Activated naive CD8-positive, alpha-beta T cell treated with anti-CD3 and anti-CD28 coated beads, Interleukin-2, amount 50 U/mL, for 24 hours (primary cell): Measurements from ENCODE around the gene PRLHR.
"Not testable (repeated sequence)": the region's sequence is repeated elsewhere in the genome, so short reads cannot be mapped to it uniquely, and the experiment has no call there.

Source experiments
- ATAC-seq: fragments of 150-1000 bp; cut with Tn5 transposase; one replicate; pipeline ENCODE4 v1.10.0; 2021
- DNase-seq: peaks from one replicate; pipeline ENCODE4 v3.0.0; 2021
- H3K27ac Mint-ChIP-seq: one replicate; pipeline ENCODE4 v1.8.0; 2021; ENCODE audit warnings: mild to moderate bottlenecking, mixed read lengths
- H3K27me3 Mint-ChIP-seq: one replicate; pipeline ENCODE4 v1.8.0; 2021; ENCODE audit warnings: mixed read lengths
- H3K36me3 Mint-ChIP-seq: one replicate; pipeline ENCODE4 v1.8.0; 2021; ENCODE audit warnings: low read depth, mixed read lengths
- H3K4me1 Mint-ChIP-seq: one replicate; pipeline ENCODE4 v1.8.0; 2021; ENCODE audit warnings: mixed read lengths
- H3K4me3 Mint-ChIP-seq: one replicate; pipeline ENCODE4 v1.8.0; 2021; ENCODE audit warnings: mild to moderate bottlenecking, moderate library complexity, mixed read lengths
- H3K9me3 Mint-ChIP-seq: one replicate; pipeline ENCODE4 v1.8.0; 2021; ENCODE audit warnings: mixed read lengths

PRLHR gene

GRCh38 chr10:118595598-118596425, at the start of gene PRLHR:
Gene PRLHR, minus strand, starts transcription at chr10:118595648. Its CDS starts 404 bp downstream, at chr10:118595244.
- Mint-ChIP-seq H3K27ac (no peak within 1 kb of the TSS), H3K4me3 (no peak within 1 kb of the TSS), H3K4me1 (peaks cover 12% of the 10 kb centered on the region), H3K27me3 (peaks cover 62% of the 10 kb centered on the region), H3K36me3 (peaks cover 2% of the 10 kb centered on the region), H3K9me3 (no peaks in the 10 kb centered on the region)
- DNase-seq (peak; percentile 13), ATAC-seq (no peak)

- Mint-ChIP-seq H3K9me3 (peaks cover 13% of the 10 kb centered on the region), H3K4me3 (no peak overlapping the region), H3K27me3 (no peaks in the 10 kb centered on the region), H3K36me3 (no peaks in the 10 kb centered on the region), H3K27ac (no peak overlapping the region), H3K4me1 (no peaks in the 10 kb centered on the region)
- no peak for DNase-seq
- ATAC-seq, result no peak
Observed at GRCh38 chr10:118642228-118642627, 46.8 kb upstream of the PRLHR start.

DNA sequence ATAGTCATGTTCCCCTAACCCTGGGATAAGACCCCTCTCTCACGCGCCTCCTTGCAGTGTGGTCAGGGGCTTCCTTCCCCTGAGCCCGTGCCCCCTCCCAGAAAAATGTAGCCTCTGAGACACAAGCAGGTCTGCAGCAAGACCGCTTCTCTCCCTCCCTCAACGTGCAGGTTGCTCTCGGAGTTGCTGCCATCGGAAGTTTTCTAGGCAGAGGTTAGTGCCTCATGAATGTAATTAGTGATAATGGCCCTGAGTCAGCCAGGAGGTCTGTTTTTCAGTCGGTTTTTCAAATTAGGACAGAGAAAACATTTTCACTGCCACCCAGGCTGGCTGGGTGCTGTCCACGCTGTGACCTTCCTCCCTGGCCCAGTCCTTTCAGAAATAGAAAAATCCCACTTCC, 43.2 kb upstream of the PRLHR start:
- Mint-ChIP-seq H3K36me3 (no peaks in the 10 kb centered on the region), H3K9me3 (peaks cover 13% of the 10 kb centered on the region), H3K4me3 (no peak overlapping the region), H3K4me1 (no peaks in the 10 kb centered on the region), H3K27me3 (no peaks in the 10 kb centered on the region), H3K27ac (no peak overlapping the region)
- ATAC-seq, result no peak
- DNase-seq, result no peak

- ATAC-seq (no peak), DNase-seq (no peak)
- Mint-ChIP-seq H3K4me3 (no peak overlapping the region), H3K36me3 (no peaks in the 10 kb centered on the region), H3K27ac (no peak overlapping the region), H3K4me1 (no peaks in the 10 kb centered on the region), H3K27me3 (no peaks in the 10 kb centered on the region), H3K9me3 (peaks cover 13% of the 10 kb centered on the region)
Observed at GRCh38 chr10:118635674-118636402, 40.4 kb upstream of the PRLHR start.

GRCh38 chr10:118633786-118634185, 38.3 kb upstream of the PRLHR start:
- Mint-ChIP-seq H3K4me3 (no peak overlapping the region), H3K27me3 (no peaks in the 10 kb centered on the region), H3K27ac (no peak overlapping the region), H3K9me3 (no peaks in the 10 kb centered on the region), H3K4me1 (no peaks in the 10 kb centered on the region), H3K36me3 (no peaks in the 10 kb centered on the region)
- ATAC-seq (no peak), DNase-seq (no peak)

DNA sequence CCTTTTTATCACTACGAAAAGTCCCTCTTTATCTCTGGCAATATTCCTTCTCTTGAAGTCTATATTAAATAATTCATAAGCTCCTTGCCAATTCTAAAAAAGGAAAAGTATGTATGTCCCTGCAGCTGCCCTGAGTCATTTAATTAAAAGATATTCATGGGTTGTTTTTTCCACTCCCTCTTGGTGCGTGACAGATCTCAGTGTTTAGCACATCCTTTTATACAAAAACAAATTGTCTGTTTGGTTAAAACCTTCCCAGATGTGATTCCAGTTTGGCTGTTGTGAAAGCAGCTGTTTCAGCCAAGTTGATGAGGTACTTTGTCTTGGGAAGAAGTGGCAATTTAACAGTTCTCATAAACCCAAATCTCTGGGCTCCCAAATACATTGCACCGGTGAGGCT, 33.8 kb upstream of the PRLHR start:
- Mint-ChIP-seq H3K27me3 (no peaks in the 10 kb centered on the region), H3K36me3 (no peaks in the 10 kb centered on the region), H3K4me1 (no peaks in the 10 kb centered on the region), H3K9me3 (no peaks in the 10 kb centered on the region), H3K4me3 (no peak overlapping the region), H3K27ac (no peak overlapping the region)
- DNase-seq (no peak), ATAC-seq (no peak)

DNA sequence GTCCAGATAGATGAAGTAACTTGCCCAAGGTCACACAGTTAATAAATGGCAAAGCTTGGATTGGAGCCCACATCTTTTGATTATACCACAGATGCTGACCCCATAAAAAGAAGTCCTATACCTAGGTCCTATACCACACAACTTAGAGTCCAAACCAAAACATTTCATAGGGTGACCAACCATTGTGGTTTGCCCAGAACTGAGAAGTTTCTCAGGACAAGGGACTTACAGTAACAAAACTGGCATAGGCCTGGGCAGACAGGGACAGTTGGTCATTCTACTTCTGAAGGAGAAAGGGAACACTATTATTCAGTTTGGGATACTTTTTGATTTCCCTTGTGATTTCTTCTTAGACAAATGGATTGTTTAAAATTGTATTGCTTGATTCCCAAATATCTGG, 32.9 kb upstream of the PRLHR start:
- no peaks in the 10 kb centered on the region for H3K9me3 Mint-ChIP-seq
- H3K4me1 Mint-ChIP-seq, result no peaks in the 10 kb centered on the region
- no peaks in the 10 kb centered on the region for H3K36me3 Mint-ChIP-seq
- no peak for DNase-seq
- no peak for ATAC-seq
- H3K27me3 Mint-ChIP-seq, result no peaks in the 10 kb centered on the region
- no peak overlapping the region for H3K4me3 Mint-ChIP-seq
- H3K27ac Mint-ChIP-seq, result no peak overlapping the region

DNA sequence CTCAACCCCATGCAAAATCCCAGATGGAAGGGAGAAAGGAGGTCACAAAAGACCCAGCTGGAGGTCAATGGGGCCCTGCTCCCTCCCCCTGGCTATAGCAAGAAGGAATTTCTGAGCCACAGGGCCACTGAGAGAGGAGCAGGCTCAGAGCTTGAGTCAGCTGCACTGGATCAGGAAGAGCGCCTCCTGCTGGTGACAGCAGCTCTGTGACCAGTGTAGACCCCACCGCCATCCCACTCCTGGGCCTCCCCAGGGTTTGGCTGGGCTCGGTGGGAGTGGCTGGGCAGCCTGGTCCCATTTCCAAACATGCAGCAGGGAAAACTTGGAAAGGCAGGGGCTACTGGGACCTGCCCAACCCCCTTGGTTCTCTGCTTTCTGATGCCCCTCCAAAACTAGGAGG, 31.5 kb upstream of the PRLHR start:
- Mint-ChIP-seq H3K36me3 (no peaks in the 10 kb centered on the region), H3K9me3 (no peaks in the 10 kb centered on the region), H3K4me1 (no peaks in the 10 kb centered on the region), H3K27ac (no peak overlapping the region), H3K4me3 (no peak overlapping the region), H3K27me3 (no peaks in the 10 kb centered on the region)
- ATAC-seq, result no peak
- DNase-seq, result no peak

- no peak for DNase-seq
- Mint-ChIP-seq H3K4me3 (no peak overlapping the region), H3K36me3 (no peaks in the 10 kb centered on the region), H3K9me3 (no peaks in the 10 kb centered on the region), H3K4me1 (peaks cover 11% of the 10 kb centered on the region), H3K27ac (no peak overlapping the region), H3K27me3 (no peaks in the 10 kb centered on the region)
- no peak for ATAC-seq
Observed at GRCh38 chr10:118625504-118625903, 30.1 kb upstream of the PRLHR start.

GRCh38 chr10:118624747-118625146, 29.3 kb upstream of the PRLHR start:
- no peak for ATAC-seq
- no peaks in the 10 kb centered on the region for H3K36me3 Mint-ChIP-seq
- H3K4me1 Mint-ChIP-seq, result peaks cover 11% of the 10 kb centered on the region

GRCh38 chr10:118621304-118621942, 26.0 kb upstream of the PRLHR start:
- H3K9me3 Mint-ChIP-seq, result no peaks in the 10 kb centered on the region
- H3K27me3 Mint-ChIP-seq, result no peaks in the 10 kb centered on the region
- H3K27ac Mint-ChIP-seq, result no peak overlapping the region
- no peaks in the 10 kb centered on the region for H3K36me3 Mint-ChIP-seq
- H3K4me1 Mint-ChIP-seq, result peaks cover 11% of the 10 kb centered on the region
- peak; percentile 82 for ATAC-seq
- peak; percentile 13 for DNase-seq
- H3K4me3 Mint-ChIP-seq, result no peak overlapping the region

More at GRCh38 chr10:118624747-118625146, 29.3 kb upstream of the PRLHR start:
- no peaks in the 10 kb centered on the region for H3K9me3 Mint-ChIP-seq
- H3K27ac Mint-ChIP-seq, result no peak overlapping the region
- no peaks in the 10 kb centered on the region for H3K27me3 Mint-ChIP-seq
- no peak overlapping the region for H3K4me3 Mint-ChIP-seq
- no peak for DNase-seq

DNA sequence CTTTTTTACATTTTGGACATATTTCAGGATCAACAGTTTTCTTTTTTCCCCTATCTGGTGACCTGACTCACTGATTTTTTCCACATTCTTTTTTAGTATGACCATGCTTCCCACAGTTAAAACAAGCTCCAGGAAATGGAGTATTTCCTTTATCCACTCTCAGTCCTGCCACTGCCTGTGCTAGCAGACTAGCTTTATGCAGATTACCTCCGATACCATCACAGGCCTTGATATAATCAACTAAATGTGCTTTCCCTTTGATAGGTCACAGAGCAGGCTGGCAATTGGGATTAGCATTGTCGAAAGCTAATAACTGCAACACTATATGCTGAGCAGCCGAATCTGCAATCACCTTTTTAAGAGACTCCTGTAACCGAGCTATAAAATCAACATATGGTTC, 18.4 kb upstream of the PRLHR start:
- DNase-seq, H3K4me1 Mint-ChIP-seq, H3K4me3 Mint-ChIP-seq, ATAC-seq, H3K36me3 Mint-ChIP-seq, H3K9me3 Mint-ChIP-seq, H3K27ac Mint-ChIP-seq, H3K27me3 Mint-ChIP-seq: not testable (repeated sequence)

- Mint-ChIP-seq H3K4me1 (no peaks in the 10 kb centered on the region), H3K9me3 (peaks cover 5% of the 10 kb centered on the region), H3K4me3 (no peak overlapping the region), H3K36me3 (no peaks in the 10 kb centered on the region), H3K27ac (no peak overlapping the region), H3K27me3 (no peaks in the 10 kb centered on the region)
- ATAC-seq, result no peak
- DNase-seq, result no peak
Observed at GRCh38 chr10:118610577-118610976, 15.1 kb upstream of the PRLHR start.

DNA sequence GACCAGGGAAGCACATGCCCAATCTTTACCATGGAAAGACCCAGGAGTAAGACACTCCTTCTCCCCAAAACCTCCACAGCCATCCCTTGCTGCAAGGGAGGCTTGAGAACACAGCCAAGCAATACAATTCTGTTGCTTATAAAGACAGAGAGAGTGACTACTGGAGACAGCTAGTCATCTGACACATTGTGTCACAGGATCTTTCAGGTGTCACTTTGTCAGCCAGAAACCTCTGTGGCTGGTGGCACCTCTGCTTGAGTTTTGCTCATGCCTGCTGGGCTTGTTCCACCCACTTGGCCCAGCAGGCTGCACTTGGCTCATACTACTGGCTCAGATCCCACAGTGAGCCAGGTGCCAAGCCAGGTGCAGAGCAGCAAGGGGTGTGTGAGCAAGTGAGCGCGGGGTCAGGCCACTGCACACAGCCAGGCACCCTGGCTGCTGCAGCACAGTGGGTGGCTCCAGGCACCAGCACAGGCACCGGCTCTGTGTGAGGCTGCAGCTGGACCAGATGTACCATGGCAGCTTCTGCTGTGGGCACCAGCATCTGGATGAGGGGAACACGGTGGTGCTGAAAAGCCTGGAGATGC, 12.4 kb upstream of the PRLHR start:
- Mint-ChIP-seq H3K4me1 (no peaks in the 10 kb centered on the region), H3K27me3 (no peaks in the 10 kb centered on the region), H3K4me3 (no peak overlapping the region), H3K9me3 (peaks cover 5% of the 10 kb centered on the region), H3K27ac (no peak overlapping the region), H3K36me3 (no peaks in the 10 kb centered on the region)
- DNase-seq, result no peak
- no peak for ATAC-seq
